HPDE6-E6E7 (cell line): ENCODE results near the gene GHRH.
A peak's percentile ranks its signal among the peaks of the same experiment; 100 is the strongest.

Source experiments
- DNase-seq: peaks from one replicate; pipeline ENCODE4 v3.0.0; 2011; ENCODE audit warnings: missing footprints; ENCODE audit errors: extremely low spot score

The GHRH gene, protein sequence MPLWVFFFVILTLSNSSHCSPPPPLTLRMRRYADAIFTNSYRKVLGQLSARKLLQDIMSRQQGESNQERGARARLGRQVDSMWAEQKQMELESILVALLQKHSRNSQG

GRCh38 chr20:37261714-37262113, at the start of gene GHRH:
GHRH (minus strand) TSS chr20:37261814; CDS start chr20:37256889, 4,925 bp downstream.
- DNase-seq = no peak

- no peak for DNase-seq
Observed at GRCh38 chr20:37310951-37311350, 49.3 kb upstream of the GHRH start.

GRCh38 chr20:37309936-37310590, 48.4 kb upstream of the GHRH start:
- no peak for DNase-seq

GRCh38 chr20:37309290-37309689, 47.7 kb upstream of the GHRH start:
- DNase-seq = no peak

- no peak for DNase-seq
Observed at GRCh38 chr20:37308086-37309050, 46.8 kb upstream of the GHRH start.

GRCh38 chr20:37305839-37306238, 44.2 kb upstream of the GHRH start:
- DNase-seq = no peak

DNA sequence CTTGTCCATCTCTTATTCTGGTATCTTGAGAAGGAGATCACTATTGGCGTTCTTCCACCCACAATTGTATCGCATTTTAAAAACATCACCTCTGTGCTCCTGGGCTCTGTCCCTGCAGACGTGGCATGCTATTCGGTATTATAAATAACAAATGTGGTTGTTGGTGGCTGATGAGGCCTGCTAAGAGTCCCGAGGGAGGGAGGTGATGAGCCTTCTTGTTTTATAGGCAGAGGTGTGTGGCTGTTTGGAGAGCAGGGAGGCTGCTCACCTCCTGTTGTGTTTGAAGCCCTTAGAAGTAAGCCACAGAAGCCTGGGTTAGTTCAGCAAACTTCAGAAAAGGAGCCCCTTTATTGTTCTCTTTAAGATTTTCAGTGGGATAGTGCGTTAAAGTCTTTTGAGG, 43.5 kb upstream of the GHRH start:
- DNase-seq = no peak

- no peak for DNase-seq
Observed at GRCh38 chr20:37303637-37304036, 42.0 kb upstream of the GHRH start.

DNA sequence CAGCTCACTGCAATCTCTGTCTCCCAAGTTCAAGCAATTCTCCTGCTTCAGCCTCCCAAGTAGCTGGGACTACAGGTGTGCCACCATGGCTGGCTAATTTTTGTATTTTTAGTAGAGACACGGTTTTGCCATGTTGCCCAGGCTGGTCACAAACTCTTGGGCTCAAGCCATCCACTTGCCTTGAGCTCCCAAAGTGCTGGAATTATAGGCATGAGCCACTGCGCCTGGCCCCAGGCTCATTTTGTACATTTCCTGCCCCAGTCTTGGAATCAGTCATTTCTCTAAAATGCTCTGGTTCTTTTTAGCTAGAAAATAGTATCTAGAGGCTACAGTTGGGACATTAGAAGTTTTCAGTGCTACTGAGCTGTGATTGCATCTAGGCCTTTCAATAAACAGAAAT, 41.4 kb upstream of the GHRH start:
- DNase-seq = no peak

- DNase-seq = no peak
Observed at GRCh38 chr20:37301558-37301957, 39.9 kb upstream of the GHRH start.

- no peak for DNase-seq
Observed at GRCh38 chr20:37301120-37301519, 39.5 kb upstream of the GHRH start.

DNA sequence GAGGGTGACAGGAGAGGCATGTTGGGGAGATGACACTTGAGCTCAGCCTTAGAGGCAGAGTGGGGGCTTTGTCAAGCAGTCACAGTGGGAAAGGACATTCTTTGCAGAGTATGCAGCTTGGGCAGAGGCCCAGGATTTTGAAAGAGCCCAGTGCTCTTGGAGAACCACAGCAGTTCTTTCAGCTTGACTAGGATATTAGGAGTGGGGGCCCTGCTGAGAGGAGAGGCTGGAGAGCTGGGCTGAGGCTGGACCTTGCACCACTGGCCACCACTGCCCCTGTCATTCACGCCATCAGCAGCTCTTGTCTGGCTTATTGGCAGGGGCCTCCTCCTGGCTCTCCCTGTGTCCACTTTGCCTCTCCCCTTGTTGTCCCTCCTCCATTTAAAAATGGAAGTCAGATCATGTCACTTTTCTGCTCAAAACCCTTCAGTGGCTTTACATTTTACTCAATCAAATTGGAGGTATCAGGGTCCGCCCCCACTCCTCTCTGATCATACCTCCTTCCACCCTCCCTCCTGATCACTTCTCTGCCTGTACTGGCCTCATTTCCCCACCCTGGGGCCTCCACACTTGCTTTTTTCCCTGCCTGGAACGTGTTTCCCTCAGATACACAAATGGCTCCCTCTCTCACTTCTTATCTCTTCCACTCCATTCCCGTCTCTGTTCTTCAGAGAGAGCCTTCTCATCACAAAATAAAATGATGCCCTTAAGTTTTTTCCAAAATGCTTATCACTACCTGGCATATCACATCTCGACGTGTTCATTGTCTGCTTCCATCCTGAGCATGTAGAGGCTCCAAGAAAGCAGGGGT, 38.3 kb upstream of the GHRH start:
- no peak for DNase-seq

GRCh38 chr20:37298190-37298939, 36.8 kb upstream of the GHRH start:
- no peak for DNase-seq

GRCh38 chr20:37297066-37297736, 35.6 kb upstream of the GHRH start:
- no peak for DNase-seq

DNA sequence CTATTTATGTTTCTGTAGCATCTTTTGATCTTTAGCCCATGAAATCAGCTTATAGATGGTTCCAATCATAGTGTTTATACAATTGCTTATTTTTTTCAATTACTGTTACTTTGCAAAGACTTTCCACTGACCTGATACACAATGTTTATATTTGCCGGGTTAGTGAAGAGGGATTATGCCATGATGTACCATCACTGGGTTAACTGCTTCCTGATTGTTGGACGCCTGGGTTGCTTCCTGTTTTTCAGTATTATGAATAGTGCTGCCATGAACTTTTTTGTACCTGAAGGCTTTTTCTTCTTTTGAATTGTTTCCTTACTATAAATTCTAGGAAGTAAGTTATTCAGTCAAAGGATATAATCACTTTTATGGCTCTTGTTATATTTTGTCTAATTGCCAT, 34.8 kb upstream of the GHRH start:
- no peak for DNase-seq

DNA sequence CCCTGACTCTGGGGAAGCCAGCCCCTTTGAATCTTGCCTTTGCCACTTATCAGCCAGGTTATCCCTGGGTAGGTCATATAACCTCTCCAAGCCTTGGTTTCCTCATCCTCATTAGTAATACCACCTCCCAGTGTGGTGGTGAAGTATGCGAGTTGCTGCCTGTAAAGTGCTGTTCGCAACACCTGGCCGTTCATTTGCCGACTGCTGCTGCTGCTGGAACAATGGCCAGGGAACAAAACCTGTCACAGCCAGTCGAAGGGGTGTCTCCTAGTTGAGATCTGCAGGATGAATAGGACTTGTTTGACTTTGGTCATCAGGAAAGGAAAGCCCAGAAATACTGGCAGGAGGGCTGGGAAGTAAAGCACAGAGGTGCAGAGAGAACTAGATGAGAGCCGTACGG, 34.0 kb upstream of the GHRH start:
- peak; percentile 98 for DNase-seq

GRCh38 chr20:37295001-37295400, 33.4 kb upstream of the GHRH start:
- DNase-seq = peak; percentile 99

DNA sequence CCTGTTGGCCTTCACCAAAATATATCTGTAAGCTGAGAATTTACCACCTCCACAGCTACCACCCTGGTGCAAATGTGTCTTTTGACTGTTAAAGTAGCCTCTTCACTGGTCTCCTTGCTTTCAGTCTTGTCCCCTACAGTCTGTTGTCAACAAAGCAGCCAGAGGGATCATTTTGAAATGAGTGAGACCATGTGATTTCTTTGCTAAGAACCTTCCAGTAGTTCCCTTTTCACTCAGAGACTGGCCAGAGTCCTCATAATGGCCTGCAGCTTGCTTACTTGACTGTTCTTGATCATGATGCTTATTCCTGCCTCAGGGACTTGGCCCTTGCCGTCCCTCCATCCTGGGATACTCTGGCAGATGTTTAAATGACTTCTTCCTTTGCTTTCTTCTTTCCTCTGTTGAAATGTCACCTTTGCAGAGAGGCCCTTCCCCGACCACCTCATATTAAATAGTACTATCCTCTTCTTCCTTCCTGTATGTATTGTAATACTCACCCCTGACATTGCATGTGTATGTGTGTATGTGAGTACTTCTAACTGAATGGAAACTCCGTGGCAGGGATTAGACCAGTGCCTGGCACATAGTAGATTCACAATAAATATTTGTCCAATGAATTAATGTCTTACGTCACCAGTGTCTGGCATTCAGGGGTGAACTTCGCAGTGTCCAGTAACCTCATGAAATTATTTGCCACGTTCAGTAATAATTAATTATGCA, 32.8 kb upstream of the GHRH start:
- DNase-seq = no peak

- no peak for DNase-seq
Observed at GRCh38 chr20:37293301-37293943, 31.8 kb upstream of the GHRH start.
